HepG2 (cell line): ENCODE measurements around the gene PDE4D. TPM values are rescaled to one million over a fixed set of nuclear protein-coding genes. Genes with fewer than 3 reads are reported as not detected.

ENCODE experiments used
- ATAC-seq: fragments of 200-7000 bp; cut with Tn5 transposase; 3 replicates; pipeline ENCODE4 v1.9.1; 2020; ENCODE audit warnings: mild to moderate bottlenecking, moderate library complexity
- BruUV-seq: library from RNA; stranded (reverse); fragments of 400-500 nt; replicated peaks from 2 replicates; lab custom pipeline; 2021; lab: Mats Ljungman, UMichigan
- CTCF ChIA-PET: fragments of 300-600 bp; formaldehyde crosslinking; extraction: SDS; loops from one replicate; lab custom pipeline; 2021; ENCODE audit warnings: low total read pairs, inconsistent platforms, low intra/inter-chr PET ratio; lab: Yijun Ruan, JAX
- POLR2A ChIA-PET: fragments of 350-600 bp; sonication (Branson Sonifier 250); formaldehyde crosslinking; loops from one replicate; lab custom pipeline; 2020; ENCODE audit warnings: antibody characterized with exemption, inconsistent platforms; lab: Yijun Ruan, JAX
- DNase-seq: peaks from one replicate; pipeline ENCODE4 v3.0.0-alpha.2; 2015; ENCODE audit warnings: low spot score
- FAIRE-seq: peaks from 3 replicates; lab custom pipeline; 2011; peaks lifted over from hg19 to GRCh38; lab: Jason Lieb, UNC
- H2AFZ ChIP-seq: one replicate; pipeline ENCODE4 v1.6.1; 2011; ENCODE audit warnings: low read length, inconsistent platforms
- H3K27ac ChIP-seq: fragments of 300-600 bp; 3 replicates; pipeline ENCODE4 v1.8.0; 2011; ENCODE audit warnings: mixed run types, mild to moderate bottlenecking, mixed read lengths, low read length, inconsistent platforms; ENCODE audit not compliant: insufficient read depth; ENCODE audit errors: extremely low read length
- H3K27me3 ChIP-seq, 2 experiments: fragments of 200-600 bp in 1 of 2; 2 replicates in 1 of 2; 3 replicates in 1 of 2; pipeline versions ENCODE4 v1.6.0 to v1.8.0; 2011; ENCODE audit warnings: low read length in 2 of 2, mild to moderate bottlenecking in 2 of 2, moderate library complexity in 2 of 2, inconsistent platforms in 1 of 2; ENCODE audit not compliant: insufficient read depth in 2 of 2, control insufficient read depth in 1 of 2
- H3K36me3 ChIP-seq, 2 experiments: fragments of 200-600 bp in 1 of 2; replicated peaks in 1 of 2; 2 replicates in 1 of 2; 3 replicates in 1 of 2; pipeline versions ENCODE4 v1.5.1 to v1.8.0; 2011; ENCODE audit warnings: low read length in 2 of 2, inconsistent platforms in 1 of 2; ENCODE audit not compliant: insufficient read depth in 2 of 2, control insufficient read depth in 1 of 2
- H3K4me1 ChIP-seq: 2 replicates; pipeline ENCODE4 v1.5.1; 2012; ENCODE audit warnings: low read length, inconsistent platforms; ENCODE audit not compliant: insufficient read depth
- H3K4me2 ChIP-seq: 2 replicates; pipeline ENCODE4 v1.6.0; 2011; ENCODE audit warnings: low read depth, low read length, inconsistent platforms
- H3K4me3 ChIP-seq, 3 experiments: fragments of 200-600 bp in 1 of 3; sonication (generic), shearing (Covaris generic) in 1 of 3; replicated peaks in 1 of 3; 2 replicates each; pipeline ENCODE4 v1.5.1; 2011 to 2016; ENCODE audit warnings: low read length in 3 of 3, inconsistent platforms in 2 of 3, low read depth in 2 of 3, mild to moderate bottlenecking in 2 of 3, control low read depth in 1 of 3, mixed read lengths in 1 of 3; ENCODE audit not compliant: insufficient read depth in 1 of 3
- H3K79me2 ChIP-seq: one replicate; pipeline ENCODE4 v1.6.1; 2011; ENCODE audit warnings: low read length, inconsistent platforms; ENCODE audit not compliant: insufficient read depth
- H3K9ac ChIP-seq: 2 replicates; pipeline ENCODE4 v1.6.0; 2011; ENCODE audit warnings: mild to moderate bottlenecking, low read depth, low read length, inconsistent platforms; ENCODE audit not compliant: insufficient read depth
- H3K9me3 ChIP-seq: 2 replicates; pipeline ENCODE4 v1.5.1; 2012; ENCODE audit warnings: mild to moderate bottlenecking, low read length
- H4K20me1 ChIP-seq: 2 replicates; pipeline ENCODE4 v1.6.0; 2011; ENCODE audit warnings: inconsistent platforms, mild to moderate bottlenecking, low read length, moderate library complexity; ENCODE audit not compliant: insufficient read depth
- ATF5 ChIP-seq: sonication (generic); formaldehyde crosslinking; IDR thresholded peaks from 2 replicates; pipeline ENCODE4 v1.4.0; 2020; ENCODE audit warnings: mild to moderate bottlenecking, low read depth, missing genetic modification reagents
- GATAD2A ChIP-seq: IDR thresholded peaks from 2 replicates; pipeline ENCODE4 v1.6.1; 2016
- IRF9 ChIP-seq: sonication (generic); formaldehyde crosslinking; IDR thresholded peaks from 2 replicates; pipeline ENCODE4 v1.8.0; 2022; ENCODE audit warnings: missing genetic modification reagents, mild to moderate bottlenecking, borderline replicate concordance
- ONECUT2 ChIP-seq: sonication (generic); formaldehyde crosslinking; IDR thresholded peaks from 2 replicates; pipeline ENCODE4 v1.4.0; 2020; ENCODE audit warnings: missing genetic modification reagents
- PPARG ChIP-seq: conservative IDR thresholded peaks from 2 replicates; pipeline ENCODE4 v1.6.1; 2016; ENCODE audit warnings: missing biosample characterization, missing genetic modification reagents
- SMAD3 ChIP-seq: sonication (generic); formaldehyde crosslinking; IDR thresholded peaks from 2 replicates; pipeline ENCODE4 v1.4.0; 2020; ENCODE audit warnings: missing genetic modification reagents
- SPEN ChIP-seq: sonication (generic); formaldehyde crosslinking; IDR thresholded peaks from 2 replicates; pipeline ENCODE4 v1.5.1; 2020; ENCODE audit warnings: low read depth, mild to moderate bottlenecking, missing genetic modification reagents
- TFE3 ChIP-seq: IDR thresholded peaks from 2 replicates; pipeline ENCODE4 v1.6.1; 2016
- ZNF124 ChIP-seq: sonication (generic); formaldehyde crosslinking; IDR thresholded peaks from 2 replicates; pipeline ENCODE4 v1.4.0; 2020; ENCODE audit warnings: missing genetic modification reagents
- ZNF33B ChIP-seq: sonication (generic); formaldehyde crosslinking; IDR thresholded peaks from 2 replicates; pipeline ENCODE4 v1.5.1; 2020; ENCODE audit warnings: mild to moderate bottlenecking, missing genetic modification reagents
- ZNF720 ChIP-seq: sonication (generic); formaldehyde crosslinking; IDR thresholded peaks from 2 replicates; pipeline ENCODE4 v1.4.0; 2020; ENCODE audit warnings: missing genetic modification reagents
- WGBS: methylation state at CpG from one replicate; pipeline ENCODE4 v1.1.6; 2017; ENCODE audit warnings: low lambda C conversion rate; 5-methylcytosine and 5-hydroxymethylcytosine counted together
- in situ Hi-C: cut with HindIII; loops from 2 replicates; pipeline ENCODE4 v1.10.0; 2017; ENCODE audit warnings: low pct_unique_long_range_greater_than_20kb; ENCODE audit not compliant: extremely low pct_ligation_motif_present
- intact Hi-C: fragments of 100-400 bp; cut with micrococcal nuclease; formaldehyde crosslinking; loops from one replicate; pipeline ENCODE4 v1.10.0; 2022; ENCODE audit not compliant: unreplicated experiment
- polyA plus RNA-seq, 8 experiments: library from polyadenylated mRNA; depleted of rRNA in 3 of 8; stranded (reverse) in 7 of 8; unstranded in 1 of 8; fragments of >200 nt; fragmentation: Illumina TruSeq in 4 of 8; extraction: Trizol in 4 of 8; gene quantifications; 2 replicates each; pipeline versions ENCODE4 v1.2.1 to v1.2.3, GENCODE V29; 2011 to 2016; ENCODE audit warnings: low read depth in 4 of 8, missing spikeins in 1 of 8, mixed read lengths in 1 of 8; ENCODE audit not compliant: insufficient read depth in 1 of 8
- total RNA-seq, 5 experiments: library from RNA; depleted of rRNA; stranded (reverse); fragments of >200 nt; fragmentation: Illumina TruSeq; extraction: Trizol; gene quantifications; 2 replicates each; pipeline ENCODE4 v1.2.3, GENCODE V29; 2016; ENCODE audit warnings: low read depth in 1 of 5
- TF ChIP-seq, protein P1 (sequence below): IDR thresholded peaks from 2 replicates; pipeline ENCODE4 v1.4.0; 2020; ENCODE audit warnings: mild to moderate bottlenecking, missing genetic modification reagents

The PDE4D gene
- total and polyA plus RNA-seq, 2 of the 13 experiments (the other 11 are each of a cell fraction or from before 2014, with no cell fraction given): 7.0 to 12.2 TPM

DNA sequence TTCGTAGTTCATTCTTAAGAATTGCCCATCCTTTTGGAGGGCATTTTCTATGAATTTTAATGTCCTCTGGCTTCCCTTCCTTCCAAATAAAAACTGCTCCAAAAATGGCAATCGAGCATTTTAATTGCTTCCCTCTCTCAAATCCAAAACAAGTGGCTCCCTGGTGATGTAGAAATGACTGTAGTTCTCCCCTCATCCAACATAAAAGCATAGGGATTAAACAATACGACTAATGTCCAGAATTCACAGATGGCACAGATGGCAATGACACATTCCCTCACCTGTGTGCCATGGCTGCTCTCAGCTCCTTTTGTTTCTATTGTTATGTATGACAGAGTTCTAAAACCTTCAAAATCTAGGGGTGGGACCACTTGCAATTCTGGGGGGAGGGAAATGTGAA, 893.3 kb downstream of the PDE4D start:
- no peaks in the 10 kb centered on the region for H3K36me3 ChIP-seq
- ATAC-seq: no peak
- in situ Hi-C loops: loop anchor here (10.0 kb wide), 1 partner anchor 115 kb away; no protein-coding TSS in a partner anchor
- intact Hi-C loops: no loop called here
- H3K79me2 ChIP-seq: no peaks in the 10 kb centered on the region
- 56% methylated on average over 3 of the region's 3 CpGs for WGBS
- no peak overlapping the region for H2AFZ ChIP-seq
- no peaks in the 10 kb centered on the region; a peak in 1 of 5 replicates for H3K27me3 ChIP-seq
- FAIRE-seq: no peak
- ChIA-PET POLR2A (no interaction called here), CTCF (no interaction called here)
- H3K9ac ChIP-seq: no peak overlapping the region
- no peak overlapping the region for H3K27ac ChIP-seq
- no peak overlapping the region for H3K4me3 ChIP-seq
- H3K9me3 ChIP-seq: no peaks in the 10 kb centered on the region
- H4K20me1 ChIP-seq: 0 out of 2 replicates have a peak, but pooled peaks cover 2% of the 10 kb centered on the region
- DNase-seq: no peak
- no peaks in the 10 kb centered on the region for H3K4me1 ChIP-seq
- no peak overlapping the region for H3K4me2 ChIP-seq
- TF ChIP-seq SMAD3 (CRISPR knock-in tag) (no peak), ZNF33B (CRISPR knock-in tag) (no peak)
- no TSS peak for BruUV-seq

DNA sequence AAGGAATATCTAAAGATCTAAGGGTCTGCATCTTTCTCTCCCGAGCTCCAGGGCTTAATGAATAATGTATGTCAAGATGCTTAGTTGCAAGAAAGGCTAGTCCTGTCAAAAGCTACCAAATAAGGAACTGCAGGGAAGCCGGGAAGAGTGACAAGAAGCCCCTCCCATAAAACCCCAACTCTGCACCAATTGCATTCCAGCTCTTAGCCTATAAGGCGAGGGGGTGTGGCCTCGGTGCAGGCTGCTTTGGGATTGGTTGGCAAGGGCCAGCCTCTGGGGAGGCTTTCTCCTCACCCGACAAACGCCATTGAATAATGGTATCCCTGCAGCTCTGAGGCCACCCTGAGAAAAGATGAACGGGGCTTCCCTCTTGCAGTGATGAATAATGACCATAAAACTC, 893.7 kb downstream of the PDE4D start:
- POLR2A ChIA-PET: no interaction called here
- Histone ChIP-seq H3K9me3 (no peaks in the 10 kb centered on the region), H2AFZ (no peak overlapping the region), H3K27ac (no peak overlapping the region), H3K27me3 (no peaks in the 10 kb centered on the region; a peak in 1 of 5 replicates), H3K4me2 (no peak overlapping the region), H3K4me1 (no peaks in the 10 kb centered on the region), H4K20me1 (0 out of 2 replicates have a peak, but pooled peaks cover 2% of the 10 kb centered on the region), H3K4me3 (no peak overlapping the region), H3K36me3 (no peaks in the 10 kb centered on the region), H3K79me2 (no peaks in the 10 kb centered on the region), H3K9ac (no peak overlapping the region)
- in situ Hi-C loops: loop anchor here (10.0 kb wide), 1 partner anchor 115 kb away; no protein-coding TSS in a partner anchor
- no TSS peak for BruUV-seq
- DNase-seq (no peak), ATAC-seq (no peak; the same call in 2 of the 3 replicates), FAIRE-seq (no peak)
- CTCF ChIA-PET: no interaction called here
- intact Hi-C loops: no loop called here
- WGBS: 57% methylated on average over 7 of the region's 7 CpGs
- TF ChIP-seq SPEN (CRISPR knock-in tag) (no peak), ZNF720 (no peak), PPARG (CRISPR knock-in tag) (no peak), TFE3 (no peak), GATAD2A (CRISPR knock-in tag) (no peak), ONECUT2 (no peak), IRF9 (no peak), ATF5 (no peak), ZNF124 (CRISPR knock-in tag) (no peak)
- TF ChIP-seq, protein P1, sequence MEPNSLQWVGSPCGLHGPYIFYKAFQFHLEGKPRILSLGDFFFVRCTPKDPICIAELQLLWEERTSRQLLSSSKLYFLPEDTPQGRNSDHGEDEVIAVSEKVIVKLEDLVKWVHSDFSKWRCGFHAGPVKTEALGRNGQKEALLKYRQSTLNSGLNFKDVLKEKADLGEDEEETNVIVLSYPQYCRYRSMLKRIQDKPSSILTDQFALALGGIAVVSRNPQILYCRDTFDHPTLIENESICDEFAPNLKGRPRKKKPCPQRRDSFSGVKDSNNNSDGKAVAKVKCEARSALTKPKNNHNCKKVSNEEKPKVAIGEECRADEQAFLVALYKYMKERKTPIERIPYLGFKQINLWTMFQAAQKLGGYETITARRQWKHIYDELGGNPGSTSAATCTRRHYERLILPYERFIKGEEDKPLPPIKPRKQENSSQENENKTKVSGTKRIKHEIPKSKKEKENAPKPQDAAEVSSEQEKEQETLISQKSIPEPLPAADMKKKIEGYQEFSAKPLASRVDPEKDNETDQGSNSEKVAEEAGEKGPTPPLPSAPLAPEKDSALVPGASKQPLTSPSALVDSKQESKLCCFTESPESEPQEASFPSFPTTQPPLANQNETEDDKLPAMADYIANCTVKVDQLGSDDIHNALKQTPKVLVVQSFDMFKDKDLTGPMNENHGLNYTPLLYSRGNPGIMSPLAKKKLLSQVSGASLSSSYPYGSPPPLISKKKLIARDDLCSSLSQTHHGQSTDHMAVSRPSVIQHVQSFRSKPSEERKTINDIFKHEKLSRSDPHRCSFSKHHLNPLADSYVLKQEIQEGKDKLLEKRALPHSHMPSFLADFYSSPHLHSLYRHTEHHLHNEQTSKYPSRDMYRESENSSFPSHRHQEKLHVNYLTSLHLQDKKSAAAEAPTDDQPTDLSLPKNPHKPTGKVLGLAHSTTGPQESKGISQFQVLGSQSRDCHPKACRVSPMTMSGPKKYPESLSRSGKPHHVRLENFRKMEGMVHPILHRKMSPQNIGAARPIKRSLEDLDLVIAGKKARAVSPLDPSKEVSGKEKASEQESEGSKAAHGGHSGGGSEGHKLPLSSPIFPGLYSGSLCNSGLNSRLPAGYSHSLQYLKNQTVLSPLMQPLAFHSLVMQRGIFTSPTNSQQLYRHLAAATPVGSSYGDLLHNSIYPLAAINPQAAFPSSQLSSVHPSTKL (CRISPR knock-in tag): no peak
